Esophagus squamous epithelium (tissue), 4 donors: ENCODE results near the gene SOS1.

Source experiments
- CTCF ChIP-seq, 6 experiments: fragments of 450-650 bp in 4 of 6; fragments of 200-600 bp in 2 of 6; sonication (generic) in 2 of 6; IDR thresholded peaks; one replicate each; pipeline ENCODE4 v1.5.1; 2016 to 2019; ENCODE audit warnings: antibody characterized with exemption in 6 of 6, mild to moderate bottlenecking in 4 of 6, moderate library complexity in 4 of 6
- POLR2A ChIP-seq, 4 donors: fragments of 450-650 bp; IDR thresholded peaks; one replicate each; pipeline ENCODE4 v1.6.1; 2017; ENCODE audit warnings: antibody characterized with exemption in 4 of 4, mild to moderate bottlenecking in 4 of 4, moderate library complexity in 3 of 4

GRCh38 chr2:39033980-39034379 lies 86.9 kb downstream of the SOS1 start:
- TF ChIP-seq CTCF (IDR thresholded peaks at IDR 0.05), result no peak
- TF ChIP-seq POLR2A (IDR thresholded peaks at IDR 0.05), result no peak
